IPS DF 19.7 (cell line): ENCODE results near the gene HTR1D.

Experiments used
- DNase-seq: peaks from one replicate; pipeline ENCODE4 v3.0.0-alpha.2; 2013; ENCODE audit warnings: low read depth, low spot score

Gene HTR1D

GRCh38 chr1:23150742-23151141 is 66.6 kb downstream of the HTR1D start:
- no peak for DNase-seq

GRCh38 chr1:23150125-23150524 is 67.2 kb downstream of the HTR1D start:
- no peak for DNase-seq

GRCh38 chr1:23149114-23149513 is 68.2 kb downstream of the HTR1D start:
- no peak for DNase-seq

GRCh38 chr1:23148084-23148483 is 69.2 kb downstream of the HTR1D start:
- DNase-seq, result no peak
